Skeletal muscle cell (primary cell): ENCODE results near the gene PDCD5.

Experiments used
- DNase-seq: peaks from one replicate; pipeline ENCODE4 v3.0.0-alpha.2; 2010; ENCODE audit warnings: low read depth
- H3K4me3 ChIP-seq: 2 replicates; pipeline ENCODE4 v1.5.1; 2011; ENCODE audit warnings: low read depth, mild to moderate bottlenecking, control low read depth, low read length, moderate library complexity

PDCD5 gene

DNA sequence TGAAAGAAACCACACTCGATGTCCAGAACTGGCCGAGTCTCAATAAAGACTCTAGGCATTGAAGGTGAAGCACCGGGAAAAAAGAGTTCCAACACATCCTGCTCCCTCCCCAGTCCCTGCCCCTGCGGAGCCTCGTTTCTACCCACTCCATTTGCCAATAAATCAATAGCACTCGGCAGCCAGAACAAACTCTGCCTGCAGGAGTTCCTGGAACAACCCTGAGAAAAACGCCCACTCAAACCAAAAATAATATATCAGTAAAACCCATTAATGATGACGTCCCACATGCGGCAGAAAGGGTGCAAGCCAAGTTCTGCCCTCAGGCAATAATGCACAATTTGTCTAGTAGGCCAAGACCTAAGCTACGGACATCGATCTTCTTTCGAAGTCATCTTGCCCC lies 41.0 kb downstream of the PDCD5 start:
- no peak for DNase-seq
- no peak overlapping the region for H3K4me3 ChIP-seq

DNA sequence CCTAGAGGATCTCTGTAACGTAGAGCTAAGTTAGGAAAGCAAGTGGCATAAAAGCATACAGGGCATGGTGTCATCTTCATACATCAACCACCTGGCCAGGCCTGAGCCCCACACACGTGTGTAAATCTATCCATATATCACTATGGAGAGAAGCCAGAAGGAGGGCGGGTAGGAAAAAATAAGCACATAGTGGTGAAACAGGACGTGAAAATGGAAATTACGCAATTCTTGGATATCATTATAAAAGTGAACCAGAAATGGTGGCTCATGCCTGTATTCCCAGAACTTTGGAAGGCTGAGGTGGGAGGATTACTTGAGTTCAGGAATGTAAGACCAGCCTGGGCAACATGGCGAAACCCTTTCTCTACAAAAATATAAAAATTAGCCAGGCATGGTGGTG lies 43.4 kb downstream of the PDCD5 start:
- DNase-seq: peak; percentile 12
- no peak overlapping the region for H3K4me3 ChIP-seq

DNA sequence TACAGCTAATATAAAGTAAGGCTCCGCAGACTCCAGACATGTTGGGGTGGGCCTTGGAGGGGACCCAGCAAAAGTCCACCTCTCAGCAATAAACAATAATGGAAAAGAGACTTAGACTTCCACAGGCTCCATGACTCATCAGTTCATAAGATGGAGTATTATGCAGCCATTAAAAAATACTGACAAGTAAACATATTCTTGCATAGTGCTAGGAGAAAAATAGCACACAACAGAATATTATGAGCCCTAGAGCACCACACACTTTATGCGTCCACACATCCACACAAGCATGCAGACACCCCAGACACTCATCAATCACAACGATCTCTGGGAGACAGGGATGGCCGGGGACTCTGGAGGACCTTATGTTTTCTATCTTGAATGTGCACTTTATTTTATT lies 46.0 kb downstream of the PDCD5 start:
- no peak for DNase-seq
- no peak overlapping the region for H3K4me3 ChIP-seq

DNA sequence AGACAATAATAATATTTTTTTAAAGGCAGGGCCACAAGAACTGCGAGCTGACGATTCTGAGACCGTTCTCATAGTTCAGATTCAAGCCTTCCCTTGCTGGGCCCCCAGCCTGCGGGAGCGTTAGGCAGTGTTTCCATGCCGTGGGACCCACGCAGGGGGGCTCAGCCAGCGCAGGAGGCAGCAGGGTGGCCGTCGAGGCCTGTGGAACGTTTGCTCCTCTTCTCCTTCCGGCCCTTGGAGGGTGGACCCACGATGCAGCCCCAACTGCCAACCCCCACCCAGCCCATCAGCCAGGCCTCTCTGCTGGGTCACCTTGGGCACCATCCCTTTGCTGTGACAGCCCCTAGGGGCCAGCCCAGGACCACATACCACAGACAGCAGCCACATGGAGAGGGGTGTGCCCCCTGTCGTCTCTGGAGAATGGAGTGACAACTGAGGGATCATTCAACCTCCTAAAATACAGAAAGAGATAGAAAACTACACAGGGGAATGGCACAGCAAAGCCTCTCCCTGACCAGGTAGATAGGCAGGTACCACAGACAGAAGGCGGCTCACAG lies 46.8 kb downstream of the PDCD5 start:
- no peak for DNase-seq
- no peak overlapping the region for H3K4me3 ChIP-seq

DNA sequence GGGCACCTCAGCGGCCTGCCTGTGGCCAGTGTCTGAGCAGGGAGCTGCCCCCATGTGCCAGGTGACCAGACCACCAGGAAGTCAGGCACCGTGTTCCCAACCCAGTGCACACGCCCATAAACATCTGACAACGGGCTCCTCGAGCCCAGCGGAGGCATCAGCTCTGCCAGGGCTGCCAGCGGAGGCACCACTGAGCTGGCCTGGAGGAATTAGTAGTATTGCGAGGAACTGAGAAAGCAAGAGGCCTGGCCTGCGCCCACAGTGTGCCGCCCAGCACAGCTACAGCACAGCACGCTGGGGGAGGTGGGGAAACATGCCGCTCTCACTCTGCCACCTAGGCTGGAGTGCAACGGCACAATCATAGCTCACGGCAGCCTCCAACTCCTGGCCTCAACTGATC lies 49.3 kb downstream of the PDCD5 start:
- no peak for DNase-seq
- no peak overlapping the region for H3K4me3 ChIP-seq

DNA sequence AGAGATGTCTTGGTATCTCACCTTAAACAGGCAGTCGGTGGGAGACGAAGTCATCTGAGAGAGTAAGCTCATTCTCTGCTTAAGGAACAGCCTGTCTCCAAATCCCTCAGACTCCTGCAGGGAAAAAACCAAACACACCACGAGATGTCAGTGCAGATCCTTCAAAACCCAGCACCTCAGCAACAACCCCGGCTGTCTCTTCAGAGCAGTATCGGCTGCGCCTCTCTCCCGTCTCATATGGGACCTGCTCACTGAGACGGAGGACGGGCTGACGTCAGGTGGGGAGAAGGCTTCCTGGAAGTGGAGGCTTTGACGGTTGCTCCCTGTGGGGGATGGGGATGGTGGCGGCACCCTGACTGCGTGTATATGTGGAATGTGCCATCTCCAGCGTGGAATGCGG lies 50.4 kb downstream of the PDCD5 start:
- no peak for DNase-seq
- no peak overlapping the region for H3K4me3 ChIP-seq
